ELR (cell line): ENCODE results near the gene COL13A1.

Source experiments
- DNase-seq: peaks from one replicate; pipeline ENCODE4 v3.0.0-alpha.2; 2015; ENCODE audit warnings: low read depth

The COL13A1 gene

DNA sequence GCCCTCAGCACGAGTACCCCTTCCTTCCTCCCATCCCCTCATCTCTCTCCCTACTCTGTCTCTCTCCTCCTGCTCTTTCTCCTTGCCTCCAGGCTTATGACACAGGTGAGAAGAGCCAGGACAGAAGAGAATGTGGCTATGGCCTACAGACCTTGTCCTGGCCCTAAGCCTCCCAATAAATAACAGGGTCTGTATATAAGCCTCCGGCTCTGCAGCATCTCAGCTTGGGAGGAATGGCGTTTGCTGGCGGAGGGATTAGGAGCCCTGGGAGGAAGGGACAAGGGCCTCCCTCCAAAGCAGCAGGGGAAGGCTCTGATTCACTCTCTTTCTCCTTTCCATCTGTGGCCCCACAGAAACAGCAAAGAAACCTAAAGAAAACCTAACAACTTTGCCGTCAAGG lies 45.8 kb downstream of the COL13A1 start:
- peak; percentile 25 for DNase-seq

- peak; percentile 50 for DNase-seq
These were observed 46.2 kb downstream of the COL13A1 start for GRCh38 chr10:69847883-69848282.

GRCh38 chr10:69848454-69848853 lies 46.7 kb downstream of the COL13A1 start:
- no peak for DNase-seq

DNA sequence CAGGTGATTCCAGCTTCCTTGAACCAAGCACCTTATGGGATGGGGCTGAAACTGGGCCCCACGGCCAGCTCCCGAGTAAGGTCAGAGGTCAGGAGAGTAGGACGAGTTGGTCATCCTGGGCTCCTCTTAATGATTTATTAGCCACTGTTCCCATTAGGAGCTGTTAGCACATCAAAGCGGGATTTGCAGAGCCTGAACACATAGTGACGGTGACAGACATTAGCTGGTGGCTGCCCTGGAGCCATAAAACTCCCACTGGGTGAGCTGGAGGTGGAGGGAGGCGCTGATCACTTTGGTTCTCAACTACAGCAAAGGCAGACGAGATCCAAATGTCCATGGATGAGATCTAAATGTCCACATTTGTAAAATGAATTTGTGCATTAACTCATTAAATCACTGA lies 48.1 kb downstream of the COL13A1 start:
- DNase-seq: no peak

DNA sequence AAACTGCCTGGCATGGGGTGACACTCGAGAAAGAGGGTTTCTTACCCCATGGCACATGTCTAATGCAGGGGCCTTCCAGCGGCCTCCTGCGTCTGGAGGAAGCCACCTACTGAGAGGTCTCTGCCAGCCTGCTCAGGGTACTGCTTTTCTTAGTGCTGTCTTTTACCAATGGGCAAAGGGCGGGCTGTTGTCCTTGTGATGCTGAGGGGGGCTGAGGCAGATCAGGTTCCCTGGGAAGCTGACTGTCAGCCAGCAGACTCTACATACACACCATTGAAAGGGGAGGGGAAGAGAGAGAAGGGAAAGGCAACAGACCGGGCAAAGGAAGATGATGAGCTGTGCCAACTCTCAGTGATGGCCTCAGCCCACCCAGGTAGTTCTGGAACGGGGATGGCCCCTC lies 48.7 kb downstream of the COL13A1 start:
- no peak for DNase-seq

DNA sequence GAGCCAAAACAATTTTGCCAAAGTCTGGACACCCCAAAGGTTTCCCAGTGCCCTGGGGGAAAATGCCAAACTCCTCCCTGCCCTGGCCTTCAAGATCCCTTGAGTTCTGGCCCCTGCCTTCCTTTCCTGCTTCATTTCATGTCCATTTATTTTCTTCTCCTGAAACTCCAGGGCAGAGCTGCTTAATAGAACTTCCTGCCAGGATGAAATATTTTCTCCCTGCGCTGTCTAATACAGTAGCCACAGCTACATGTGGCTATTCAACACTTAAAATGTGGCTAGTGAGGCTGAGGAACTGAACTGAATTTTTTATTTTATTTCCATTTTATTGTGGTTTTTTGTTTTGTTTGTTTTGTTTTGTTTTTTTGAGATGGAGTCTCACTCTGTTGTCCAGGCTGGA lies 49.6 kb downstream of the COL13A1 start:
- DNase-seq: no peak

DNA sequence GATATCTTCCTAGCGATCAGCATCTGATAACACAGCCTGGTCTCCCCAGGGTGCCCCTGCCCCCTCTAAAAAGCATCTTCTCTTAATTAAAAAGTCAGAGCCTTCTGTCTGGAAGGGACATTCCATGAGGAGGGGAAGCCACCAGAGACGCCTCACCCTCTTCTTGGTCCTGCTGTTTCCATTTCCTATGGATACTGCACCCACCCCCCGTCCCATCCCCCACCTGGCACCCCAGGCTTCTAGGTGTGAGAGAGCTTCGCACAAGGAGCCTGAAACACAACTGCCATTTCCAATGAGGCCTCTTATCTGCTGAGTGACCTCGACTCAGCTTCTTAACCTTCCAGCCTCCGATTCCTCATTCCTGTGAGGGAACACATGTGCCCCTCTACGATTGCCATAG lies 51.4 kb downstream of the COL13A1 start:
- no peak for DNase-seq

GRCh38 chr10:69854511-69855345 lies 53.0 kb downstream of the COL13A1 start:
- no peak for DNase-seq

GRCh38 chr10:69855346-69856111 lies 53.8 kb downstream of the COL13A1 start:
- DNase-seq: no peak

GRCh38 chr10:69856601-69857166 lies 55.0 kb downstream of the COL13A1 start:
- DNase-seq: no peak

DNA sequence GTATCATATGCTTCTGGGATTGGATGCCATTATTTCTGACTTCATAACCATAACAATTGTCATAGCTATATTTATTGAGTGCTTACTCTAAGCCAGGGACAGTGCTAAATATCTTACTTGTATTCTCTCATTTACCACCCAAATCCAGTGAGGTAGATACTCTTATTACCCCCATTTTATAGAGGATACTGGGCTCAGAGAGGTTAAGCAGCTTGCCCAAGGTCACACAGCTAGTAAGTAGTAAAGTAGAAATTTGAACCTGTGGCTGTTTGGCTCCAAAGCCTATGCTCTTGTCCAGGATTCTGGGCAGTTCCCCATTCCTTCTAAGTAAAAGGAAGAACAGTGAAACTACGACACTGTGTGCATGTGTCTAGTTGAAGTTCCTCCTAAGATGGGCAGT lies 56.5 kb downstream of the COL13A1 start:
- no peak for DNase-seq

- DNase-seq: no peak
These were observed 58.6 kb downstream of the COL13A1 start for GRCh38 chr10:69860271-69860670.

DNA sequence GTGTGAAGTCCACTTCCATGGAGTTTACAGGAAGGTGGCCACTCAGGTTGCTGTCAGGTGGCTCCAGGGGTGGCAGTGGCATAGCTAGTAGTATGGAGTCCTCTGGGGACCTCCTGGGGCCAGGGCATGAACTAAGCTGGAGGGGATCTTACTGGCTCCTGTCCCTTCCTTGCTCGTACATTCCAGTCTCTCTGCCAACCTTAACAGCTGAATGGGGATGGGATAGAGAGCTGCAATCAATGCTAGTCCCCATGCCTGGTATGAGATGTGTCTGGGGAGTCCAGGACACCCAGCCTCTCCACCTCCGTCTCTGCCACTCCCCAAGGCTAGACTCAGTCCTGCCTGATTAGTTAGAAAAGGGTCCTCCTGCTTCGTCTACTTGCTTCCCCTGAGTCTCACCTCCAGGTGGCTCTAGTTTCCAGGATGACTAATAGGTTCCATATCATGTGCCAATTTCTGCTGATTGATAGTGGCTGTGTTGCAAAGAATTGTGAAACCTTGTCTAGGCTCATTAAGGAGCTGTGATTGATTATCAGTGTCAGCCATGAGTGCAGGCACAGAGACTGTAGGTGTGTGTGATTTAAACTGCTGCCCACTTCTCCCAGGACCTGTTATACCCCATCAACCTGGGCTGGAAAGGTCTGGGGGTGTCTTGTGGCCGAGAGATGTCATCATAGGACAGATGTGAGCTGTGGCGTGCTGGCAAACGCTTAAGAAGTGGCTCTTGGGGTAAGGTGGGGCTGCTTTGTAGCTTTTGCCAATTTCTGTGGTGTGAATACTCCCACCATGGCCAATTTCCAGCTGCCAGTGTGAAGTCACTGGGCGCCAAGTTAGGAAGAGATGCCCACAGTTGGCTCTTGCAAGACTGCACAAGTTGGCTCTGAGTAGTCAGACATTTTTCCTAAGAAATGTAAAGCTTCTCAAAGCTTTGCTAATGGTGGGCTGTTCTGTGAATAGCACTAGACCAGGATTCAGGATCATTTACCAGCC lies 59.8 kb downstream of the COL13A1 start:
- peak; percentile 85 for DNase-seq

DNA sequence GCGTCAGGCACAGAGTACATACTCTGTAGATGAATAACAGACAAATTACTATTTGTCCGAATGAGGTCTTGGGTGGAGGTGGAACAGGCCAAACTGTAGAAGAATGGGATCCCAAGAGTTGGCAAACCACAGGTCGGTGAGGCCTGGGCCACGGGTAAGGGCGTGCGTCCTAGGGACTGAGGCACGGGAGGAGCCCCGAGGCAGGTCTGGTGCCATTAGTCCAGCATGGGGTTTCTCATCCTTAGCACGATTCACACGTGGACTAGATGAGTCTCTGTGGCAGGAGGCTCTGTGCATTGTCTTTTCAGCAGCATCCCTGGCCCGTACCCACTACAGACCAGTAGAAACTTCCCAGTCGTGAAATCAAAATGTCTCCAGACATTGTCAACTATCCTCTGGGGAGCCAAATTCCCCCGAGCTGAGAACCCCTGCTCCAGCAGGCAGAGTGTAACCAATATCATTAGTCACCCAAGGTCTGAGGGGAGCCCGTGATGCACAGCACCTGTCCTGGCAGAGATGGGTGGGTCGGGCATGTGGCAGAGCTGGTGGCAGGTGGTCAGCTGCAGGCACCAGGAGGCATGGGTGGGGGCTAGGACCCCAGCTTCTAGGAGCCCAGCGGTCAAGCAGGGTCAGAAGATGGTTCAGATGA lies 61.3 kb downstream of the COL13A1 start:
- peak; percentile 60 for DNase-seq

- DNase-seq: peak; percentile 85
These were observed 61.9 kb downstream of the COL13A1 start for GRCh38 chr10:69863580-69863979.

DNA sequence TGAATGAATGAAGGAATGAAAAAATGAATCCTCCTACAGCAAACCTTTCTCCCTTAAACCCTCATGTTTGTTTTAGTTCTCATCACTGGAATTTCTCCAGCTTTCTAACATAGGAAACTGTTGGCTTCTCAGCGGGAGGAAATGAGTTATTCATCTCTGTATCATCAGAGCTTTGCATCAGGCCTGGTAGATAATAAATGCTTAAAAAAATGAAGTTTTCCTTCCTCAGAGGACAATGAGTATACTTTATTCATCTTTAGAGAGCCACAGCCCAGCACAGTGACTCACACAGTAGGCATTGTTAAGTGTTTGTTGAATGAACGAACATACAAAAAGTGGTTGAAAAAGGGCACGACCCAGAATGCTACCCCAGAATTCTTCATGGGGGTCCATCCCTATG lies 62.6 kb downstream of the COL13A1 start:
- DNase-seq: peak; percentile 98

DNA sequence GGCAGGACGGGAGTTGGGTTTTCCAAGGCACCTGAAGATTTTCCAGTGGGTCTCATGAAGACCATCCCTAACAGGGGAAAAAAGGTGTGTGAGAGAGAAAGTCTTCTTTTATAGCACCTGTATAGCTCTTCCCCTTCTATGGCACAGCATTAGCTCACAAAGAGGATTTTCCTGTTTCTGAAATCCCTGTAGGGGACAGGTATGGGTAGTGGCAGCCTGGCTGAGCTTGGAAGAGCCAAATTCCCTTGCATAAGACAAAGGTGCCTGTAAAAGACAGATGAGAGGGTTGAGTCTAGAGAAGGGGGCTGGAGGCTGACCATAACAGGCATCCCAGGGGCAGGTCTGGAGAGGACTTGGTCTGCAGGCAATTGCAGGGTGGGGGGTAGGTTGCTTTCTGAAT lies 63.7 kb downstream of the COL13A1 start:
- DNase-seq: no peak

- no peak for DNase-seq
These were observed 64.6 kb downstream of the COL13A1 start for GRCh38 chr10:69866246-69866687.

DNA sequence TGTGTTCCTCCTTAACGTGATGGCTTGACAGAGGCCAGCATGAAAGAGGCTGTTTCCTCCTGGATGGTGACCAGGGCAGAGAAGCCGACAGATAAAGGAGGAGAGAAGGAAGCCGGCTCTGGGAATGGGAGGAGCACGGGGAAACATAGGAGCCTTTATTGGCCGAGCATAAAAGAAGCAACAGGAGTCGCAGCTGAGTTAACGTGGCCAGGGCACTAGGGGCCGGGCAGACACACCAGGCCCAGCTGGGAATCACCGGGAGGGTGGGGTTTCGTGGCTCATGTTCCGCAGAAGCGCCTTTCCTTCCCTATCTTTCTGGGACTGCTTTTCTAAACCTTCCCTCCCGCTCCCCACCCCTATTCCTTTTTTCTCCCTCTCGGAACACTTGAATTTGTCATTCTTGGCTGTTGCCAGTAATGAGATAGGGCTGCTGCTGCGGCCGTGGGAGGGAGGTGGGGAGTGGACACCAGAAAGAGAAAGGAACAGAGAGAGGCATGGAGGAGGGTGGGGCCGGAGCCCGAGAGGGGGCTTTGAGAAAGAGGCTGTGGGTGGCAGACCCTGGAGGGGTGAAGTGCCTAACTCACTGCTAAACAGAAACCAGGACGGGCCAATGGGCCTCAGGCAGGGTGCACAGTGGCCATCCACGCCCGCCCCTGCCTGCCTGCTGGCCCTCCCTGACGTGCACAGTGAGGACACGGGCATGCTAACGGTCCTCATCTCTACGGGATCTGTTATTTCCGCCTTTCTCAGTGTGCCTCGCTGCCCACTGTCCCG lies 65.2 kb downstream of the COL13A1 start:
- DNase-seq: peak; percentile 89
